A549 treated with Hydrocortisone at 1 μM for 4 hours (cell line): Measurements from ENCODE around the gene CSTA. TPM values are rescaled to one million over a fixed set of nuclear protein-coding genes. Genes with fewer than 3 reads are reported as not detected.

ENCODE experiments used
- total RNA-seq: library from RNA; stranded (reverse); fragments of 200-300 nt; extraction: Qiagen RNA extraction; gene quantifications from 5 replicates; pipeline ENCODE4 v1.2.3, GENCODE V29; 2022

Gene CSTA
- 0.52 to 1.4 TPM (median 0.75 TPM) in 5 replicates for total RNA-seq

GRCh38 chr3:122324871-122325323 lies at the start of gene CSTA:
CSTA (plus strand) TSS chr3:122325248; CDS start chr3:122325293, 45 bp downstream.

GRCh38 chr3:122382888-122383666 lies 58.0 kb downstream of the CSTA start, which contains the start of gene MIX23:
MIX23 (minus strand) TSS chr3:122383231; CDS start chr3:122383224, 7 bp downstream.

GRCh38 chr3:122383771-122384697 lies 59.0 kb downstream of the CSTA start, which contains the start of gene FAM162A:
FAM162A (plus strand) TSS chr3:122384182; CDS start chr3:122384266, 84 bp downstream.

Other genes with a start within 250 kb of the CSTA start
- gene CASR, start 141.6 kb upstream of the CSTA start, total RNA-seq = not detected in 5 replicates
- 47.2 to 63.4 TPM (median 47.6 TPM) in 5 replicates for gene MIX23, start 58.0 kb downstream of the CSTA start, total RNA-seq
- 28.2 to 35.2 TPM (median 31.9 TPM) in 5 replicates for gene FAM162A, start 58.9 kb downstream of the CSTA start, total RNA-seq
- 2.8 to 3.8 TPM (median 3.6 TPM) in 5 replicates for gene WDR5B, start 90.8 kb downstream of the CSTA start, total RNA-seq
- gene KPNA1, start 189.7 kb downstream of the CSTA start, total RNA-seq = 52.8 to 65.6 TPM (median 62.3 TPM) in 5 replicates
- 5.1 to 7.0 TPM (median 5.8 TPM) in 5 replicates for gene PARP9, start 239.1 kb downstream of the CSTA start, total RNA-seq
- 7.4 to 11.1 TPM (median 7.6 TPM) in 5 replicates for gene DTX3L, start 239.1 kb downstream of the CSTA start, total RNA-seq